HG03571 (cell line): ENCODE measurements around the gene TBC1D19.

Source experiments
- ATAC-seq: cut with Tn5 transposase; IDR thresholded peaks from one replicate; pipeline ENCODE4 v1.9.1; 2021; ENCODE audit not compliant: unreplicated experiment

Gene TBC1D19

GRCh38 chr4:26779224-26779623 is 195.3 kb downstream of the TBC1D19 start:
- no peak for ATAC-seq

- ATAC-seq = no peak
Observed at GRCh38 chr4:26779674-26780073, 195.8 kb downstream of the TBC1D19 start.

- peak; percentile 80 for ATAC-seq
Observed at GRCh38 chr4:26780539-26780938, 196.7 kb downstream of the TBC1D19 start.

- no peak for ATAC-seq
Observed at GRCh38 chr4:26782168-26782829, 198.4 kb downstream of the TBC1D19 start.

GRCh38 chr4:26782830-26783202 is 198.9 kb downstream of the TBC1D19 start:
- ATAC-seq = no peak

GRCh38 chr4:26784207-26784865 is 200.5 kb downstream of the TBC1D19 start:
- no peak for ATAC-seq

GRCh38 chr4:26785312-26785711 is 201.4 kb downstream of the TBC1D19 start:
- ATAC-seq = no peak

GRCh38 chr4:26785810-26786209 is 201.9 kb downstream of the TBC1D19 start:
- ATAC-seq = no peak

GRCh38 chr4:26786916-26787315 is 203.0 kb downstream of the TBC1D19 start:
- ATAC-seq = no peak

GRCh38 chr4:26787461-26788340 is 203.8 kb downstream of the TBC1D19 start:
- ATAC-seq = no peak

- ATAC-seq = no peak
Observed at GRCh38 chr4:26788341-26788733, 204.5 kb downstream of the TBC1D19 start.

GRCh38 chr4:26789208-26789607 is 205.3 kb downstream of the TBC1D19 start:
- ATAC-seq = no peak

- ATAC-seq = no peak
Observed at GRCh38 chr4:26791346-26791745, 207.5 kb downstream of the TBC1D19 start.

GRCh38 chr4:26792639-26793038 is 208.8 kb downstream of the TBC1D19 start:
- ATAC-seq = no peak

- ATAC-seq = no peak
Observed at GRCh38 chr4:26793735-26794134, 209.9 kb downstream of the TBC1D19 start.

GRCh38 chr4:26796081-26796480 is 212.2 kb downstream of the TBC1D19 start:
- no peak for ATAC-seq

GRCh38 chr4:26802790-26803189 is 218.9 kb downstream of the TBC1D19 start:
- no peak for ATAC-seq

GRCh38 chr4:26803211-26803861 is 219.5 kb downstream of the TBC1D19 start:
- ATAC-seq = no peak

GRCh38 chr4:26804451-26804850 is 220.6 kb downstream of the TBC1D19 start:
- ATAC-seq = no peak

GRCh38 chr4:26804925-26805324 is 221.0 kb downstream of the TBC1D19 start:
- no peak for ATAC-seq
